Coronary artery (tissue), 2 donors: ENCODE data around the gene ADRM1.
A peak's percentile ranks its signal among the peaks of the same experiment; 100 is the strongest.

Source experiments
- DNase-seq: peaks from one replicate; pipeline ENCODE4 v3.0.0-alpha.2; 2017; ENCODE audit warnings: low spot score
- H3K27ac ChIP-seq, 2 donors: fragments of 200-600 bp; sonication (generic); one replicate each; pipeline ENCODE4 v1.5.1; 2016 to 2019
- H3K4me3 ChIP-seq: fragments of 200-600 bp; sonication (generic); 2 replicates; pipeline ENCODE4 v1.5.1; 2016; ENCODE audit warnings: mild to moderate bottlenecking, moderate library complexity
- CTCF ChIP-seq: fragments of 200-600 bp; sonication (generic); IDR thresholded peaks from one replicate; pipeline ENCODE4 v1.5.1; 2019; ENCODE audit warnings: antibody characterized with exemption

Gene ADRM1

DNA sequence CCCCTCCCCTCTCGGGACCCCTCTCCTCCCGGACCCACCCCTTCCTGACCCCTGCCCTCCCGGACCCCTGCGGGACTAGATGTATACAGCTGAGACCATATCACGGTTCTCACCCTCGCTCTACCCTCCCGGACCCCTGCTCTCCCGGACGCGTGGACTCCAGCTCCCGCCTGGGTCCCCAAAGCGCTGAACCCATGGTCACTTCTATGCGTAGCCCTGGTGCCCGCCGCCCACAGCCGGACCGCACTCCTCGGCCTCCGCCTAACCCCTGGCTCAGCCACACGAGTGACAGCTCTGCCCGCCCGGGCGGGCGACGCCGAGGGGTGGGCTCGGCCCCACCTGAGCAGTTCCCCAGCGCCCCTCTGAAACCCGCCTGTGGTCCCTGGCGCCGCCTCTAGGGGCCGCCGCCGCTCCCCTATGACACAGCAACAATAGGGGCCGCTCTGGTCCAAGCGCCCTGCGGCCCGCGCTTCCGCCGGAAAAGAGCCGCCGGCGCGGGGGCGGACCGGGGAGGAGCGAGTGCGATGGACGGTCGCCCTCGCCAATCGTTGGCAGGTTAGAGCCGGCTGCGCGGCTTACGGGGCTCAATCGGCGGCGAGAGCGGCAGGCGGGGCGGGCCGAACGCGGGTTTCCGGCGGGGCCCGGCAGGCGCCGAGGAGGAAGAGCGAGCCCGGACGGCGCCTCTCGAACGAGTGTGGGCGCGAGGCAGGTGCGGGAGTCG lies at the start of gene ADRM1:
ADRM1 (plus strand) TSS at position 657 of the 721 bp plus-strand sequence. CDS start 572 bp downstream, outside the sequence.
- peak; percentile 92 for TF ChIP-seq CTCF
- peak; percentile 97 for DNase-seq
- Histone ChIP-seq H3K27ac (peak within 1 kb of the TSS; percentile 98 to 100), H3K4me3 (peak within 1 kb of the TSS; percentile 96)

GRCh38 chr20:62253398-62253797 lies 49.4 kb upstream of the ADRM1 start:
- TF ChIP-seq CTCF, result no peak
- no peak overlapping the region for H3K4me3 ChIP-seq
- H3K27ac ChIP-seq, result no peak overlapping the region
- no peak for DNase-seq

DNA sequence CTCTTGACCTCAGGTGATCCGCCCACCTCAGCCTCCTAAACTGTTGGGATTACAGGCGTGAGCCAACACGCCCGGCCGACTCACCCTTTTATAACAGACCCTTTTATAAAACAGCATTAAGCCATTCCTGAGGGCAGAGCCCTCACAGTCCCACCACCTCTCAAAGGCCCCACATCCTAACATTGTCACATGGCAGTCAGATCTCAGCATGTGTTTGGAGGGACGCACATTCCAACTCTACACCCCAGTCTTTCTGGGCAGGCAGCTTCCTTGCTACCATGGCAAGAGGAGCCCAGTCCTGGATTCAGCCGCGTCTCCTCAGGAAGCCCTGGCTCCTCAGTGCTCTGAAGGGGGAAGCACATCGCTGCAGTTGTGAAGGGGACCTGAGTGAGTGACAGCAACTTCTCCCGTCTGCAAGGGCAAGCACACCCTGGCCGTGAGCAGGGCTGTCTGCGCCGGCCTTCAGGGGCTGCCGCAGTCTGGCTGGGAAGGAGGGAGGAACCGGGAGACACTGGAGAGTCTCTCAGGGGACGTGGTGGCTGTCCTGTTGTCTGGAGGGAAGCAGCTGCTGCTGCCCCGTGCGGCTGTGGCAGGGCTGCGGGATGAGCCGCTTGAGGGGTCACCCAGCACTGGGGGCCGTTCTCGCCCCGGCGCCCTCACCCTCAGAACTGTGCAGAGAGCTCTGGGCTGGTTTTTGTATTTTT lies 48.6 kb upstream of the ADRM1 start:
- H3K4me3 ChIP-seq, result no peak overlapping the region
- DNase-seq, result no peak
- H3K27ac ChIP-seq, result no peak overlapping the region
- no peak for TF ChIP-seq CTCF

- Histone ChIP-seq H3K27ac (no peak overlapping the region), H3K4me3 (no peak overlapping the region)
- DNase-seq, result no peak
- no peak for TF ChIP-seq CTCF
These were observed 46.8 kb upstream of the ADRM1 start for GRCh38 chr20:62255976-62256375.

DNA sequence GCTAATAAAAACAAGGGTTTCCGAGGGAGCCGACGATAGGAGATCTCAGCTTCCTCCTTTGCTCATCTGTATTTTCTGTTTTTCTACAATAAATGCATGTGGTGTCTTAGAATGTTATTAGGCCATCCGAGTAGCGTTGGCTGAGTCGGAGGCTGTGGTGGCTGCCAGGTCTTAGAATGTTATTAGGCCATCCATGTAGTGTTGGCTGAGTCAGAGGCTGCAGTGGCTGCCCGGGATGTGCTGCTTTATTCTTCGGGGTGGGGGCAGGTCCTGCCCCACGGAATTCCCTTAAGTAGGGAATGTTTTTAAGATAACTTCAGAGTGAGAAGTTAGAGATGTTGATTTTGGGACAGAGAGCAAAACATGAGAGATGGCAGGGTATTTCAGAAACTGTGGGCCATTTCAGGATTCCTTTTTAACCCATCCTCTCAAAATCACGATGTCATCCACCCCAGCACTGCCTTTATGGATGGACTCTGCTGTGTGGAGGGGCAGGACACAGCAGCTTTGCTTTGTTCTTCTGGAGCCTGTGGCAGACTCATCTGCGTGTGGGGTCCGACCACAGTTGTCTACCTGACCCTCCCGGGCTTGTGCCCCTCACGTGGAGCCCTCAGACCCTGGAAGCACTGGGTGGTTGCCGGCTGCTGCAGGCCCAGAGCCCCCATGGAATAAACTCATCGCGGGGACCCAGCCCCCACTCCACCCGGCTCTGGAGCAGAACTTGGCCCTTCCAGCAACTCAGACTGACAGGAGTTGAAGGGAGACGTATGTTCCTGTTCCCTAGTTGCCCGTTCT lies 44.1 kb upstream of the ADRM1 start:
- no peak for TF ChIP-seq CTCF
- Histone ChIP-seq H3K27ac (peak overlapping the region in 1 of 2 donors; percentile 60), H3K4me3 (no peak overlapping the region)
- no peak for DNase-seq

- Histone ChIP-seq H3K4me3 (no peak overlapping the region), H3K27ac (peak overlapping the region in 1 of 2 donors; percentile 60)
- no peak for DNase-seq
- no peak for TF ChIP-seq CTCF
These were observed 43.6 kb upstream of the ADRM1 start for GRCh38 chr20:62259294-62259565.
